Measurements from ENCODE around the gene PPP1R3G.

PPP1R3G gene

DNA sequence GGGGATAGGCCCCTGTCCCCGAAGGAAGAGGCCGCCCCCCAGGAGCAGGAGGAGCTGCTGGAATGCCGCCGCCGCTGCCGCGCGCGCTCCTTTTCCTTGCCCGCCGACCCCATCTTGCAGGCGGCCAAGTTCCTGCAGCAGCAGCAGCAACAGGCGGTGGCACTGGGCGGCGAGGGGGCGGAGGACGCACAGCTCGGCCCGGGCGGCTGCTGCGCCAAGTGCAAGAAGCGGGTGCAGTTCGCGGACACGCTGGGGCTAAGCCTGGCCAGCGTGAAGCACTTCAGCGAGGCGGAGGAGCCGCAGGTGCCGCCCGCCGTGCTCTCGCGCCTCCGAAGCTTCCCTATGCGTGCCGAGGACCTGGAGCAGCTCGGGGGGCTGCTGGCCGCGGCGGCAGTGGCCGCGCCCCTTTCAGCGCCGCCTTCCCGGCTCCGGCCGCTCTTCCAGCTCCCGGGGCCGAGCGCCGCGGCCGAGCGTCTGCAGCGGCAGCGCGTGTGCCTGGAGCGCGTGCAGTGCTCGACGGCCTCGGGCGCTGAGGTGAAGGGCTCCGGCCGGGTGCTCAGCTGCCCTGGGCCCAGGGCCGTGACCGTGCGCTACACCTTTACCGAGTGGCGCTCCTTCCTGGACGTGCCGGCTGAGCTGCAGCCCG lies 630 bp downstream of the PPP1R3G start:
- Histone ChIP-seq H3K9me3 (ENCODE audit: insufficient read depth, low read depth, low read length) (no peaks in the 10 kb centered on the region), H3K27me3 (ENCODE audit: insufficient read depth, low read length) (peaks cover 78% of the 10 kb centered on the region), H3K36me3 (ENCODE audit: insufficient read depth, low read depth, low read length) (no peaks in the 10 kb centered on the region), H3K4me3 (ENCODE audit: low read length) (peak overlapping the region; percentile 55; the same call in 1 of the 2 replicates), H3K9ac (ENCODE audit: low read depth, low read length) (no peak overlapping the region), H3K4me1 (ENCODE audit: insufficient read depth, low read length) (no peaks in the 10 kb centered on the region), H3K27ac (ENCODE audit: low read length) (no peak overlapping the region)

- no peaks in the 10 kb centered on the region for H3K4me1 ChIP-seq (ENCODE audit: insufficient read depth, low read length)
- H3K27me3 ChIP-seq (ENCODE audit: insufficient read depth, low read length), result peaks cover 79% of the 10 kb centered on the region
- peak overlapping the region; percentile 55; the same call in 1 of the 2 replicates for H3K4me3 ChIP-seq (ENCODE audit: low read length)
- no peak overlapping the region for H3K27ac ChIP-seq (ENCODE audit: low read length)
- no peaks in the 10 kb centered on the region for H3K36me3 ChIP-seq (ENCODE audit: insufficient read depth, low read depth, low read length)
- H3K9ac ChIP-seq (ENCODE audit: low read depth, low read length), result no peak overlapping the region
- no peaks in the 10 kb centered on the region for H3K9me3 ChIP-seq (ENCODE audit: insufficient read depth, low read depth, low read length)
These were observed 1.3 kb downstream of the PPP1R3G start for GRCh38 chr6:5086294-5086890.

DNA sequence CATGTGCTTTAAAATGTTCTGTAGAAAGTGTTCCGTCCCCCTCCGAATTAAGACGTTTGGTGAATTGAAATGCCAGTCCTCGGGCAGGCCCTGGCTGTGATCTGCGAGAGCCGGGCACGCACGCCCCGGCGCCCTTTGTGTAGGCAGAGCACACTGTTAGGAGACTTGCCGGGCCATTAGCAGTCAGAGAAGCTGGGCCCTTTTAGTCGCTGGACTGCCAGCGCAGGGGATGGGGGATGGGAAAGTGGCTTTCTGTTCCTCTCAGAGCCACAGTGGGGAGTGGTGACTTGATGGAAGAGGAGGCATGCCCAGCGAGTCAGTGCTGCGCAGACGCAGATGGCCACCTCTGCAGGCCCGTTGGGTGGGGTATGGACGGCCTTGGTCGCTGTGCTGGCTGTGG lies 2.2 kb downstream of the PPP1R3G start:
- no peak overlapping the region for H3K9ac ChIP-seq (ENCODE audit: low read depth, low read length)
- no peaks in the 10 kb centered on the region for H3K4me1 ChIP-seq (ENCODE audit: insufficient read depth, low read length)
- peaks cover 77% of the 10 kb centered on the region for H3K27me3 ChIP-seq (ENCODE audit: insufficient read depth, low read length)
- no peak overlapping the region for H3K4me3 ChIP-seq (ENCODE audit: low read length)
- H3K9me3 ChIP-seq (ENCODE audit: insufficient read depth, low read depth, low read length), result no peaks in the 10 kb centered on the region
- no peaks in the 10 kb centered on the region for H3K36me3 ChIP-seq (ENCODE audit: insufficient read depth, low read depth, low read length)
- H3K27ac ChIP-seq (ENCODE audit: low read length), result no peak overlapping the region

DNA sequence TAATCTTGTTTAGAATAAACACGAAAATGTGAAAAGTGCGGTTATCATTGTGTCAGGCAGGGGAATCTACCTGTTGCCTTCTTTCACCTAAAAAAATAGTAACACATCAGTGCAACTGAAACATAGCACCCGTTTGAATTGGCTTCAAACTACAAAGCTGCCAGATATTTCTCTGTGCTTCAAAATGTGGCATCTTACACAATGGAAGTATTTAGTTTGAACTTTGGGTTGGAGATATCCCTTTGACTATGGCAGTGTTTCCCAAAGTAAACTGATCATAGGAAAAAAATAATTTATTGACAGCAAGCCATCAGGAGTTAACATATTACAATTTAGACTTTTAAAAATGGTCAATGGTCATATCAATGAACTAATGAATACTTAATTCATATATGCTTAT lies 3.6 kb downstream of the PPP1R3G start:
- no peaks in the 10 kb centered on the region for H3K4me1 ChIP-seq (ENCODE audit: insufficient read depth, low read length)
- H3K4me3 ChIP-seq (ENCODE audit: low read length), result no peak overlapping the region
- H3K27ac ChIP-seq (ENCODE audit: low read length), result no peak overlapping the region
- peaks cover 63% of the 10 kb centered on the region for H3K27me3 ChIP-seq (ENCODE audit: insufficient read depth, low read length)
- H3K9me3 ChIP-seq (ENCODE audit: insufficient read depth, low read depth, low read length), result no peaks in the 10 kb centered on the region
- H3K36me3 ChIP-seq (ENCODE audit: insufficient read depth, low read depth, low read length), result no peaks in the 10 kb centered on the region
- H3K9ac ChIP-seq (ENCODE audit: low read depth, low read length), result no peak overlapping the region

DNA sequence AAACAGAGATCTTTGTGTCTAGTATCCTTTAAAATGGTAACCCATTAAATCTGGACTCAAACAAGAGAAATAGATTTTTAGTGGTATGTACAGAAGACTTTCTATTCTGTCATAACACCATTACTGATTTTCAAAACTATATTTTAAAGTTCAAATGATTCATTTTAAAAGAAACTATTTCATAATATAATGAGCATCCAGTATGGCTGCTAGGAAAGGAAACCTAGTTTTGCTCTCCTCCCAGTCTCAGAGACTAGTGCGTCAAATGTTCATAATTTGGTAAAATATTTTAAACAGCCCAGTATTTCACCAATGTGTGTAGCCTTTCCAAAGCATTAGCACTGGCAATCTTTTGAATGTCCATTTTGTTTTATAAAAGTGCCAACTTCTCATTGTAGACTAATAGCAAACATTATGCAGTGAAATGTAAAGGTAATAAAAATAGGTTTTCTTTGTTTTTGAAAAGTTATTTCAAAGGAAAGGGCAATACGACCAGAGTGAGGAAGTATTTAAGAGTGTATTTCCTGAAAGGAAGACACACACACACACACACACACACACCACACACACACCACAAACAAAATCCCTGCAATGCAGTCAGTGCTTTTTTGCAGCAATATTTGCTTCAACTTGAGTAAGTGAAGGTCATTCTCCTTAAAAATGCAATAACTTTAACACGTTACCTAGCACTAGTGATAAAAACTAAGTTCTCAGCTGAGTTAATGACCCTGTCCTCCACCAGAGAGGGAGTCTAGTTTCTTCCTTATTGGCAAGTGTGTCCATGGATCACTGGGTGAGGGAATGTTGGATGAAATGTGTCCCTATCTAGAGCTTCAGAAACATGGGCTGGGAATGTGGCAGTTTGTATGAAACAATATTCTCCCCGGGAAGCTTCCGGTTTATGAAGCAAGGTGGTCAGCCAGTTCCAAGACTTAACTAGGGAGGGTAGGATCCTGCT lies 4.6 kb downstream of the PPP1R3G start:
- Histone ChIP-seq H3K36me3 (ENCODE audit: insufficient read depth, low read depth, low read length) (no peaks in the 10 kb centered on the region), H3K27me3 (ENCODE audit: insufficient read depth, low read length) (peaks cover 53% of the 10 kb centered on the region), H3K4me1 (ENCODE audit: insufficient read depth, low read length) (no peaks in the 10 kb centered on the region), H3K27ac (ENCODE audit: low read length) (no peak overlapping the region), H3K4me3 (ENCODE audit: low read length) (no peak overlapping the region), H3K9me3 (ENCODE audit: insufficient read depth, low read depth, low read length) (no peaks in the 10 kb centered on the region), H3K9ac (ENCODE audit: low read depth, low read length) (no peak overlapping the region)

GRCh38 chr6:5090603-5091002 lies 5.5 kb downstream of the PPP1R3G start:
- Histone ChIP-seq H3K4me3 (ENCODE audit: low read length) (no peak overlapping the region), H3K4me1 (ENCODE audit: insufficient read depth, low read length) (no peaks in the 10 kb centered on the region)

GRCh38 chr6:5091210-5092069 lies 6.3 kb downstream of the PPP1R3G start:
- no peak overlapping the region for H3K27ac ChIP-seq (ENCODE audit: low read length)
- no peaks in the 10 kb centered on the region for H3K9me3 ChIP-seq (ENCODE audit: insufficient read depth, low read depth, low read length)
- no peak overlapping the region for H3K9ac ChIP-seq (ENCODE audit: low read depth, low read length)
- H3K36me3 ChIP-seq (ENCODE audit: insufficient read depth, low read depth, low read length), result no peaks in the 10 kb centered on the region
- H3K27me3 ChIP-seq (ENCODE audit: insufficient read depth, low read length), result peaks cover 36% of the 10 kb centered on the region
- no peak overlapping the region for H3K4me3 ChIP-seq (ENCODE audit: low read length)
- H3K4me1 ChIP-seq (ENCODE audit: insufficient read depth, low read length), result no peaks in the 10 kb centered on the region

More at GRCh38 chr6:5090603-5091002, 5.5 kb downstream of the PPP1R3G start:
- no peak overlapping the region for H3K27ac ChIP-seq (ENCODE audit: low read length)
- H3K27me3 ChIP-seq (ENCODE audit: insufficient read depth, low read length), result peaks cover 44% of the 10 kb centered on the region
- no peak overlapping the region for H3K9ac ChIP-seq (ENCODE audit: low read depth, low read length)
- no peaks in the 10 kb centered on the region for H3K9me3 ChIP-seq (ENCODE audit: insufficient read depth, low read depth, low read length)
- H3K36me3 ChIP-seq (ENCODE audit: insufficient read depth, low read depth, low read length), result no peaks in the 10 kb centered on the region

DNA sequence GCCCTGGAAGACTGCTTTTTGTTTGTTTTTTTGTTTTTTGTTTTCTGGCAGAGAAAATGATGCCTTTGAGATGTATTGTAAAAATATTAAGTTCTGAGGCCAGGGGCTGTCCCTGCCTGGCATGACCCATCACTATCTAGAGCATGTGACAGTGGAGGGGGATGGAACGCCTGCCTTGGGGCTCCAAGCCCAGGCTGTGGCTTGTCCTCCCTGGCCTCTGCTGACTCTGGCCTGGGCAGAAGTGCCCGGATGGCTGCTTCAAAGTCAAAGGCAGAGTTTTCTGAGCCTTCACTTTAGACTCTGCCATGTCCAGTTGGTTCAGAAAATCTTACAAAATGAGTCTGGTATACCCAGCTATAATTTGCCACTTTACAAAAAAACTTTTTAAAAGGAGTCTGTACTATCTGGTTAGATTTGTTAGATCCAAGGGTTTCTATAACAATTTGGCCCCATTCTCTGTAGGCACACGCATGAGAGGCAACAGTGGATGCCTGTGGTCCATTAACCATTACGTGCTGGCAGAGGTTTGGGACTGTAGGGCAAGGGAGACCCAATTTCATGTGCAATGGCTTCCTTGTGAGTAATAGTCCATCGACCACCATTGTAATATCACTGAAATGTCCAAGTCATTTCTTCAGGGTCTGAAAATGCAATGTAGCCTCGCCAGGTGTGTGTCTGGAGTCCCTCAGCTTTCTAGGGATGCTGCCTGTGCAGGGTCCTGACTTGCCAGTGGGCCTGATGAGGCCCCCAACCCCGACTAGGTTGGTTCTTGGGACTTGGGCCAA lies 8.3 kb downstream of the PPP1R3G start:
- Histone ChIP-seq H3K4me3 (ENCODE audit: low read length) (no peak overlapping the region), H3K27me3 (ENCODE audit: insufficient read depth, low read length) (peaks cover 22% of the 10 kb centered on the region; the same call in 1 of the 2 replicates), H3K27ac (ENCODE audit: low read length) (no peak overlapping the region), H3K9ac (ENCODE audit: low read depth, low read length) (no peak overlapping the region), H3K9me3 (ENCODE audit: insufficient read depth, low read depth, low read length) (no peaks in the 10 kb centered on the region), H3K4me1 (ENCODE audit: insufficient read depth, low read length) (no peaks in the 10 kb centered on the region), H3K36me3 (ENCODE audit: insufficient read depth, low read depth, low read length) (no peaks in the 10 kb centered on the region)

- H3K9ac ChIP-seq (ENCODE audit: low read depth, low read length), result no peak overlapping the region
These were observed 9.2 kb downstream of the PPP1R3G start for GRCh38 chr6:5094327-5094726.

DNA sequence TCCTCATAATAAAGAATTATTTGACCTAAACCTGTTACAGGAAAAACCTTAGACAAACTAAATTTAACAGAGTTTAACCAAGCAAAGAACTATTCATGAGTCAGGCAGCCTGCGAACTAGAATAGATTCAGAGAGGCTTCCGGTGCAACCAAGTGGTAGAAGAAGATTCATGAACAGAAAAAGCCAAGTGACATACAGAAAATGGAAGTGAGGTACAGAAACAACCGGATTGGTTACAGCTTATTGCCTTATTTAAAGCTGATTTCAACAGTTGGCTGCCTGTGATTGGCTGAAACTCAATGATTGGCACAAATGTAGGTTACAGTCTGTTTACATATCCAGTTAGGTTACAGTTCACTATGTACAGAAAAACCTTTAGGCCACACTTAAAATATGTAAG lies 10.1 kb downstream of the PPP1R3G start:
- Histone ChIP-seq H3K4me1 (ENCODE audit: insufficient read depth, low read length) (no peaks in the 10 kb centered on the region), H3K4me3 (ENCODE audit: low read length) (no peak overlapping the region), H3K27me3 (ENCODE audit: insufficient read depth, low read length) (peaks cover 15% of the 10 kb centered on the region; the same call in 1 of the 2 replicates), H3K9ac (ENCODE audit: low read depth, low read length) (no peak overlapping the region), H3K27ac (ENCODE audit: low read length) (no peak overlapping the region), H3K36me3 (ENCODE audit: insufficient read depth, low read depth, low read length) (no peaks in the 10 kb centered on the region), H3K9me3 (ENCODE audit: insufficient read depth, low read depth, low read length) (no peaks in the 10 kb centered on the region)

More at GRCh38 chr6:5094327-5094726, 9.2 kb downstream of the PPP1R3G start:
- H3K4me3 ChIP-seq (ENCODE audit: low read length), result no peak overlapping the region
- H3K27ac ChIP-seq (ENCODE audit: low read length), result no peak overlapping the region
- no peaks in the 10 kb centered on the region for H3K4me1 ChIP-seq (ENCODE audit: insufficient read depth, low read length)
- H3K9me3 ChIP-seq (ENCODE audit: insufficient read depth, low read depth, low read length), result no peaks in the 10 kb centered on the region
- H3K36me3 ChIP-seq (ENCODE audit: insufficient read depth, low read depth, low read length), result no peaks in the 10 kb centered on the region
- H3K27me3 ChIP-seq (ENCODE audit: insufficient read depth, low read length), result peaks cover 22% of the 10 kb centered on the region; the same call in 1 of the 2 replicates

Data from iPS-20b (cell line).